ENCODE results near the gene DYSF.

The DYSF gene

DNA sequence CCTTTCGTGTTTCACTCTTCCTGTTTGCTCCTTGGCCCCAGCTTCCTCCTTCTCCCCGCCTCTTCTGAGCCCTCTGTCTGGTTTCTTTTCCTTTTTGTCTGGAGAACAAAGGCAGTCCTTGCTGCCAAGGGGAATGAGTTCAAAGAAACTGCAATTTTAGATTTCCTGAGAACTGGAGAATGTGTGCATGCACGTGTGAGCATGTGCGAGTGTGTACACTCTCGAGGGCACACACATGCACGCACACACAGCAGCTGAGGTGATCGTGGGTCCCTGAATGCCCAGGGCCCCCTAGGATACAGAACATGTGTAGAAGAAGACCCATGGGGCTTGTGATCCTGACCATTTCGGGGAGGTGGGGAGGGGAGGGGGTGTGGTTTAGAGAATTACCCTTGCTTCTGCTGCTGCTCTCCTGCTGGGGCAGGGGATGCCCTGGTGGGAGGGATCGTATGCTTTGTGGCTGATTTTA, 151.8 kb downstream of the DYSF start:
- no peak overlapping the region for H3K4me3 ChIP-seq (ENCODE audit: low read depth, low read length)
- no peak for TF ChIP-seq CTCF (IDR thresholded peaks at IDR 0.05; ENCODE audit: low read depth, low read length)

DNA sequence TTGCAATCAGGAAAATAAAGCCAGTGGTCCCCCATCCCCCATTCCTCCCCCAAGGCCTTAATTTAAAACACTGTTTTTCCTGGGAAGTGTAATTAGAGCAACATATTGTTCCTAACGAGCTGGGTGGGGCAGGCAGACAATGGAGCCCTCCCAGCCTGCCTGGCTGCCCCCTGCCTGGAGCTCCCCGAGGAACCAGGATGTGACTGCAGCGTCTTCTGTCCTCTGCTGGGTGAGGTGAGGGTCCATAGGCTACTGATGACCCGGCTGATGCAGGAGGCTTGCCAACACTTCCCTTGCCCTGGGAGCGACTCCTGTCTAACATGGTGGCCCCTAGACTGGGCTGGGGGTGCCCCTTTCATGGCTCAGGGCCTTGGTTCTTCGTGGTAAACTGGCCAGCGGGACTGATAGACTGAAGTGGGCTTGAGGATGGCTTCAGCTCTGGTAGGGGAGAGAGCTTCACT, 152.4 kb downstream of the DYSF start:
- H3K4me3 ChIP-seq (ENCODE audit: low read depth, low read length) = no peak overlapping the region

GRCh38 chr2:71606244-71606643, 152.9 kb downstream of the DYSF start:
- TF ChIP-seq CTCF (IDR thresholded peaks at IDR 0.05; ENCODE audit: low read depth, low read length) = no peak
- no peak overlapping the region for H3K4me3 ChIP-seq (ENCODE audit: low read depth, low read length)

More for the DNA sequence above, 152.4 kb downstream of the DYSF start:
- TF ChIP-seq CTCF (IDR thresholded peaks at IDR 0.05; ENCODE audit: low read depth, low read length) = no peak

- no peak overlapping the region for H3K4me3 ChIP-seq (ENCODE audit: low read depth, low read length)
- no peak for TF ChIP-seq CTCF (IDR thresholded peaks at IDR 0.05; ENCODE audit: low read depth, low read length)
These were observed 154.0 kb downstream of the DYSF start for GRCh38 chr2:71607151-71607889.

DNA sequence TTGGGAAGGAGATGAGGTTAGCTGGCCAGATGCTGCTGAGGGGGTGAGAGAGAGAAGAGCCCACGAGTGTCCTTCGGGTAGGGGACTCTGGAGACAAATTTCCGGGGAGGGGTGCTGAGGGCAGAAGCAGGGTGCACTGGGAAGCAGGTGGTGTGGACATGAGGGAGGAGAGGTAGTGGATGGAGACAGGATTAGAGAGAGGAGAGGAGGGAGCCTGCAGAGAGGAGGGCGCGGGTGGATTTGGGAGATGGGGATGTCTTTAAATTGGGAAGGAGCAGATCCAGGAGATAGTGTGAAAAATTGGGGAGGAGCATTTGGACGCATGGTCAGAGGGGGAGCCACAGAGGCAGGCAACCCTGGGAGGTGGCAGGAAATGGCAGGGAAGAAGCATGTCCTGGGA, 154.7 kb downstream of the DYSF start:
- TF ChIP-seq CTCF (IDR thresholded peaks at IDR 0.05; ENCODE audit: low read depth, low read length) = no peak
- H3K4me3 ChIP-seq (ENCODE audit: low read depth, low read length) = no peak overlapping the region

GRCh38 chr2:71608441-71608840, 155.1 kb downstream of the DYSF start:
- no peak overlapping the region for H3K4me3 ChIP-seq (ENCODE audit: low read depth, low read length)
- TF ChIP-seq CTCF (IDR thresholded peaks at IDR 0.05; ENCODE audit: low read depth, low read length) = no peak

DNA sequence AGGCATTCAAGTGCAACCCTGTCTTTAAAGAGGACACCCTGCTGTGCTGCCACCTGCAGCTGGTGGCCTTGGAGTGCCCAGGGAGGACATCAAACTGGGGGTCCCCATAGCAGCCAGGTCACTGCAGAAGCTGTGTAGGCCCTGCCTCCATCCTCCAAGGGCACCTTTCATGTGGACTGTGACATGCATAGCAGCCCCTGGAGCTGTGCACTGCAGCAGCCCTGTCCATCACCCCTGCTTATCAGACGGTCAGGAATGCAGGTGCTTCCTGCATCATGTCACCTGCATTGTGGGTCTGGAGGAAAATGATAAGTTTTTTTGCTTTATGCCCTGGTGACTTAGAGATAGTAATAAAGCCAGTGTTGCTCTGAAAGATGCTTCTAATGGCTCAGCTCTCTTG, 155.7 kb downstream of the DYSF start:
- no peak overlapping the region for H3K4me3 ChIP-seq (ENCODE audit: low read depth, low read length)
- TF ChIP-seq CTCF (IDR thresholded peaks at IDR 0.05; ENCODE audit: low read depth, low read length) = no peak

Data from WI38 (cell line).